ENCODE results near the gene OR13C4. TPM values are rescaled to one million over a fixed set of nuclear protein-coding genes. Genes with fewer than 3 reads are reported as not detected.

Gene OR13C4
- total and polyA plus RNA-seq, 9 donors, result not detected

DNA sequence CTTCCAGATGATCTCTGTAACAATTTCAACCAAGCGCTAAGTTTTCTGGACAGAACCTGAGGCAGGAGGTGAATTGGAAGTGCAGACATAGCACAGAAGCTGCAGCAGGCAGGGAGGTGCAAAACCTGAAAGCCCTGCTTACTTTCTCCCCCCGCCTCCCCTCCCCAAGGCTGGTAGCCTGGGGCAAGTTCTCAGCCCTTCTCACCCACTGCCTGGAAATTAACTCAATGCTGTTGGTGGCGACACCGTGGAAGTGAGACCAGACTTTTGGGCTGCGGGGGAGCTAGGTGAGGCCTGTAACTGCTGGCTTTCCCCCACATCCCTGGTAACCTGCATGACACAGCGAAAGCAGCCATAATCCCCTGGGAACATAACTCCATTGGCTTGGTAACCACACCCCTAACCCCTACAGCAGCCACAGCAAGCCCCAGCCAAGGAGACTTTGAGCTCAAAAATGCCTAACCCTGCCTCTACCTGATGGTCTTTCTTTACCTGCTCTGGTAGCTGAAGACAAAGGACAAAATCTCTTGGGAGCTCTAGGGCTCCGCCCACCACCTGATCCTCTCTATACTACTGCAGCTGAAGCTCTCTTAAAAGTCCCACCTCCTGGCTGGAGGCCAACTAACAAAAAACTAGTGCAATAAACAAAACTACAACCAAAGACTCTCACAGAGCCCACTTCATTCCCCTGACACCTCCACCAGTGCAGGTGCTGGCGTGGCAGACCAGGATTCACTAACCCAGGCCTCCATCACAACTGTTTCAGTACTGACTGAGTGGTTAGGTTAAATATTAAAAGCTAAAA lies 30.0 kb upstream of the OR13C4 start:
- intact Hi-C loops (cut with DNase I), result no loop called here
- no peaks in the 10 kb centered on the region for H3K9me3 ChIP-seq
- DNase-seq, result no peak
- no peaks in the 10 kb centered on the region for H3K4me1 ChIP-seq (ENCODE audit: insufficient read depth)
- no peak overlapping the region for H3K27ac ChIP-seq
- TF ChIP-seq EP300 (IDR thresholded peaks at IDR 0.05) (no peak), CTCF (IDR thresholded peaks at IDR 0.05) (no peak), POLR2A (IDR thresholded peaks at IDR 0.05) (no peak)
- 84 to 90% (median 87%) methylated on average over 8 of the region's 8 CpGs for WGBS, 3 donors
- H3K4me3 ChIP-seq, result no peak overlapping the region
- H3K27me3 ChIP-seq, result no peaks in the 10 kb centered on the region
- no peaks in the 10 kb centered on the region for H3K36me3 ChIP-seq

GRCh38 chr9:104555521-104555920 lies 28.5 kb upstream of the OR13C4 start:
- TF ChIP-seq POLR2A (IDR thresholded peaks at IDR 0.05), result no peak
- TF ChIP-seq EP300 (IDR thresholded peaks at IDR 0.05), result no peak
- TF ChIP-seq CTCF (IDR thresholded peaks at IDR 0.05), result no peak
- no peaks in the 10 kb centered on the region for H3K4me1 ChIP-seq (ENCODE audit: insufficient read depth)
- intact Hi-C loops (cut with DNase I), result no loop called here
- no peak for DNase-seq
- WGBS, 3 donors, result 80 to 87% (median 86%) methylated on average over 1 of the region's 1 CpG
- H3K27me3 ChIP-seq, result no peaks in the 10 kb centered on the region
- H3K9me3 ChIP-seq, result no peaks in the 10 kb centered on the region
- H3K27ac ChIP-seq, result no peak overlapping the region
- H3K4me3 ChIP-seq, result no peak overlapping the region
- H3K36me3 ChIP-seq, result no peaks in the 10 kb centered on the region

- no peaks in the 10 kb centered on the region for H3K9me3 ChIP-seq
- no peaks in the 10 kb centered on the region for H3K27me3 ChIP-seq
- no peak overlapping the region for H3K4me3 ChIP-seq
- no peak overlapping the region for H3K27ac ChIP-seq
- TF ChIP-seq POLR2A (IDR thresholded peaks at IDR 0.05) (no peak), CTCF (IDR thresholded peaks at IDR 0.05) (no peak)
- intact Hi-C loops (cut with DNase I), result no loop called here
- no peaks in the 10 kb centered on the region for H3K4me1 ChIP-seq (ENCODE audit: insufficient read depth)
- no peak for DNase-seq
- WGBS, 3 donors, result 20 to 39% (median 29%) methylated on average over 1 of the region's 1 CpG
- H3K36me3 ChIP-seq, result no peaks in the 10 kb centered on the region
These were observed 26.3 kb upstream of the OR13C4 start for GRCh38 chr9:104553261-104553660.

- no peak for DNase-seq
- H3K9me3 ChIP-seq, result no peaks in the 10 kb centered on the region
- no peaks in the 10 kb centered on the region for H3K27me3 ChIP-seq
- no peak overlapping the region for H3K27ac ChIP-seq
- no peak overlapping the region for H3K4me3 ChIP-seq
- intact Hi-C loops (cut with DNase I), result no loop called here
- no peaks in the 10 kb centered on the region for H3K4me1 ChIP-seq (ENCODE audit: insufficient read depth)
- WGBS, 3 donors, result 89 to 92% (median 91%) methylated on average over 4 of the region's 4 CpGs
- no peak for TF ChIP-seq CTCF (IDR thresholded peaks at IDR 0.05)
- TF ChIP-seq POLR2A (IDR thresholded peaks at IDR 0.05), result no peak
- TF ChIP-seq EP300 (IDR thresholded peaks at IDR 0.05), result no peak
- no peaks in the 10 kb centered on the region for H3K36me3 ChIP-seq
These were observed 17.6 kb upstream of the OR13C4 start for GRCh38 chr9:104544644-104545043.

All from ovary (tissue), 9 donors.